ENCODE data around the gene RECK. TPM values are rescaled to one million over a fixed set of nuclear protein-coding genes. Genes with fewer than 3 reads are reported as not detected.
"Not testable (repeated sequence)": the region's sequence is repeated elsewhere in the genome, so short reads cannot be mapped to it uniquely, and the experiment has no call there.

The RECK gene
- total and polyA plus RNA-seq, 2 experiments from 2014 or later, result 127 to 165 TPM

- 97 to 99% methylated on average over 6 of the region's 6 CpGs for whole genome bisulfite sequencing, 2 experiments (ENCODE audit: low coverage in 1 of 2, low lambda C conversion rate in 2 of 2, missing lambda C conversion rate in 2 of 2)
- TF ChIP-seq EZH2 (IDR thresholded peaks at IDR 0.05; ENCODE audit: insufficient read depth, poor library complexity, severe bottlenecking) (no peak), EZH2phosphoT487 (IDR thresholded peaks at IDR 0.05; ENCODE audit: insufficient read depth, low read depth) (no peak)
- DNase-seq, result no peak
- H2AFZ ChIP-seq, result no peak overlapping the region
- no peak overlapping the region for H3K4me2 ChIP-seq (ENCODE audit: unreplicated experiment)
- no peaks in the 10 kb centered on the region for H3K36me3 ChIP-seq (ENCODE audit: low read depth)
- no peaks in the 10 kb centered on the region for H3K9me2 ChIP-seq (ENCODE audit: insufficient read depth)
- no peaks in the 10 kb centered on the region for H3K79me2 ChIP-seq (ENCODE audit: insufficient read depth)
- in situ Hi-C loops (cut with MboI), result no loop called here
- no peak overlapping the region for H3K27ac ChIP-seq
- no peaks in the 10 kb centered on the region for H4K20me1 ChIP-seq (ENCODE audit: insufficient read depth)
- H3K4me1 ChIP-seq (ENCODE audit: insufficient read depth), result peaks cover 48% of the 10 kb centered on the region
- no peaks in the 10 kb centered on the region for H3K9me3 ChIP-seq (ENCODE audit: low read depth)
- peaks cover 49% of the 10 kb centered on the region for H3F3A ChIP-seq (ENCODE audit: insufficient read depth)
- H3K27me3 ChIP-seq (replicated peaks; ENCODE audit: insufficient read depth), result no peaks in the 10 kb centered on the region
- H3K9ac ChIP-seq, result no peak overlapping the region
- no peak overlapping the region for H3K4me3 ChIP-seq
Observed at GRCh38 chr9:36156116-36156515, 119.4 kb downstream of the RECK start.

- H3K27ac ChIP-seq, result peak overlapping the region; percentile 35; the same call in 1 of the 2 replicates
- peaks cover 52% of the 10 kb centered on the region for H3K4me1 ChIP-seq (ENCODE audit: insufficient read depth)
- H3K9me2 ChIP-seq (ENCODE audit: insufficient read depth), result no peaks in the 10 kb centered on the region
- no peaks in the 10 kb centered on the region for H3K36me3 ChIP-seq (ENCODE audit: low read depth)
- no peak overlapping the region for H3K4me3 ChIP-seq
- no peaks in the 10 kb centered on the region for H4K20me1 ChIP-seq (ENCODE audit: insufficient read depth)
- DNase-seq, result peak; percentile 25
- WGBS, 2 experiments (ENCODE audit: low coverage in 1 of 2, low lambda C conversion rate in 2 of 2, missing lambda C conversion rate in 2 of 2), result 56 to 64% methylated on average over 2 of the region's 2 CpGs
- H3F3A ChIP-seq (ENCODE audit: insufficient read depth), result peaks cover 53% of the 10 kb centered on the region
- no peak for TF ChIP-seq EZH2 (IDR thresholded peaks at IDR 0.05; ENCODE audit: insufficient read depth, poor library complexity, severe bottlenecking)
- no peak for TF ChIP-seq EZH2phosphoT487 (IDR thresholded peaks at IDR 0.05; ENCODE audit: insufficient read depth, low read depth)
- no peaks in the 10 kb centered on the region for H3K9me3 ChIP-seq (ENCODE audit: low read depth)
- H3K9ac ChIP-seq, result no peak overlapping the region
- H2AFZ ChIP-seq, result no peak overlapping the region
- no peaks in the 10 kb centered on the region for H3K79me2 ChIP-seq (ENCODE audit: insufficient read depth)
- in situ Hi-C loops (cut with MboI), result no loop called here
- H3K27me3 ChIP-seq (replicated peaks; ENCODE audit: insufficient read depth), result no peaks in the 10 kb centered on the region
- no peak overlapping the region for H3K4me2 ChIP-seq (ENCODE audit: unreplicated experiment)
Observed at GRCh38 chr9:36158122-36158521, 121.4 kb downstream of the RECK start.

DNA sequence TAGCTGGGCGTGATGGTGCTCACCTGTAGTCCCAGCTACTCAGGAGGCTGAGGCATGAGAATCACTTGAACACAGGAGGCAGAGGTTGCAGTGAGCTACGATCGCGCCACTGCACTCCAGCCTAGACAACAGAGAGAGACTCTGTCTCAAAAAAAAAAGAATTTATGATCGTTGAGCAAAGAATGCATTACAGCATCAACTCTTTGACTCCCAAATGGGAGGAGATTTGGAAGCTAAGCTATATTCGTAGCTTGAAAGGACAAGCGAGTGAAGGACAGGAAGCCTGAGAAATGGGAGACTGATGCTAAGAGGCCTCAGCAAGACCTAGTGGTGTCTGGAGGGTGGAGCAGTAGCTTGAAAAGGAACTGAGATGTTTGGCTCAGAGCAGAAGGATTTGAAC is 122.2 kb downstream of the RECK start:
- no peaks in the 10 kb centered on the region for H3K27me3 ChIP-seq (replicated peaks; ENCODE audit: insufficient read depth)
- H3K4me3 ChIP-seq, result no peak overlapping the region
- no peaks in the 10 kb centered on the region for H3K9me2 ChIP-seq (ENCODE audit: insufficient read depth)
- no peaks in the 10 kb centered on the region for H3K36me3 ChIP-seq (ENCODE audit: low read depth)
- H3F3A ChIP-seq (ENCODE audit: insufficient read depth), result peaks cover 55% of the 10 kb centered on the region
- no peak overlapping the region for H3K4me2 ChIP-seq (ENCODE audit: unreplicated experiment)
- peak; percentile 70 for DNase-seq
- in situ Hi-C loops (cut with MboI), result no loop called here
- no peaks in the 10 kb centered on the region for H3K9me3 ChIP-seq (ENCODE audit: low read depth)
- no peaks in the 10 kb centered on the region for H4K20me1 ChIP-seq (ENCODE audit: insufficient read depth)
- H2AFZ ChIP-seq, result peak overlapping the region; percentile 14; the same call in 1 of the 2 replicates
- no peaks in the 10 kb centered on the region for H3K79me2 ChIP-seq (ENCODE audit: insufficient read depth)
- no peak overlapping the region for H3K9ac ChIP-seq
- H3K4me1 ChIP-seq (ENCODE audit: insufficient read depth), result peaks cover 59% of the 10 kb centered on the region
- TF ChIP-seq EZH2 (IDR thresholded peaks at IDR 0.05; ENCODE audit: insufficient read depth, poor library complexity, severe bottlenecking) (no peak), EZH2phosphoT487 (IDR thresholded peaks at IDR 0.05; ENCODE audit: insufficient read depth, low read depth) (no peak)
- 39 to 43% methylated on average over 7 of the region's 7 CpGs for WGBS, 2 experiments (ENCODE audit: low coverage in 1 of 2, low lambda C conversion rate in 2 of 2, missing lambda C conversion rate in 2 of 2)
- H3K27ac ChIP-seq, result peak overlapping the region; percentile 35

DNA sequence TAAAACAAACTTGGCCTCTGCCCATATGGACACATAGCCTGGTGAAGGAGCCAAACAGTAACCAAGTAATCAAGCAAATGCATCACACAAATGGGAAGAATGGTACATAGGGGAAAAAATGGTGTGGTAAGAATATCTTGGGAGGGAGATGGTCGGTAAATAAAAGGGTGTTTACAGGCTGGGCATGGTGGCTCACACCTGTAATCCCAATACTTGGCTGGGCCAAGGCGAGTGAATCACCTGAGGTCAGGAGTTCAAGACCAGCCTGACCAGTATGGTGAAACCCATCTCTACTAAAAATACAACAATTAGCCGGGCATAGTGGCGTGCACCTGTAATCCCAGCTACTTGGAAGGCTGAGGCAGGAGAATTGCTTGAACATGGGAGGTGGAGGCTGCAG is 122.8 kb downstream of the RECK start:
- H2AFZ ChIP-seq; in situ Hi-C loops (cut with MboI); H3K4me3 ChIP-seq; H3K4me2 ChIP-seq (ENCODE audit: unreplicated experiment); H3K9me2 ChIP-seq (ENCODE audit: insufficient read depth); H3K27me3 ChIP-seq (replicated peaks; ENCODE audit: insufficient read depth); H3K79me2 ChIP-seq (ENCODE audit: insufficient read depth); H3K9me3 ChIP-seq (ENCODE audit: low read depth); H4K20me1 ChIP-seq (ENCODE audit: insufficient read depth); H3K36me3 ChIP-seq (ENCODE audit: low read depth); H3K9ac ChIP-seq: not testable (repeated sequence)
- DNase-seq, result peak; percentile 24
- peak overlapping the region; percentile 35; the same call in 1 of the 2 replicates for H3K27ac ChIP-seq
- H3K4me1 ChIP-seq (ENCODE audit: insufficient read depth), result peaks cover 59% of the 10 kb centered on the region
- WGBS, 2 experiments (ENCODE audit: low coverage in 1 of 2, low lambda C conversion rate in 2 of 2, missing lambda C conversion rate in 2 of 2), result 86 to 88% methylated on average over 4 of the region's 4 CpGs
- peaks cover 55% of the 10 kb centered on the region for H3F3A ChIP-seq (ENCODE audit: insufficient read depth)

DNA sequence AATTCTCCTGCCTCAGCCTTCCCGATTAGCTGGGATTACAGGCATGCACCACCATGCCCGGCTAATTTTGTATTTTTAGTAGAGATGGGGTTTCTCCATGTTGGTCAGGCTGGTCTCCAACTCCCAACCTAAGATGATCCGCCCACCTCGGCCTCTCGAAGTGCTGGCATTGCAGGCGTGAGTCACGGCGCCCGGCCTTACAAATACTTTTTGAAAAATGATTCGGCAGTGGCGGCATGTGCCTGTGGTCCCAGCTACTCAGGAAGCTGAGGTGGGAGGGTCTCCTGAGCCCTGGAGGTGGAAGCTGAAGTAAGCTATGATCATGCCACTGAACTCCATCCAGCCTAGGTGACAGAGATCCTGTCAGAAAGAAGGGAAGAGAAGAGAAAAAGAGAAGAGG is 123.4 kb downstream of the RECK start:
- H3K79me2 ChIP-seq (ENCODE audit: insufficient read depth); H3K9me2 ChIP-seq (ENCODE audit: insufficient read depth); H3K9me3 ChIP-seq (ENCODE audit: low read depth); H3K36me3 ChIP-seq (ENCODE audit: low read depth); DNase-seq; H3K27ac ChIP-seq; in situ Hi-C loops (cut with MboI); H3K4me2 ChIP-seq (ENCODE audit: unreplicated experiment); H2AFZ ChIP-seq; H4K20me1 ChIP-seq (ENCODE audit: insufficient read depth); H3K27me3 ChIP-seq (replicated peaks; ENCODE audit: insufficient read depth); H3K9ac ChIP-seq; H3K4me3 ChIP-seq: not testable (repeated sequence)
- Histone ChIP-seq H3F3A (ENCODE audit: insufficient read depth) (peaks cover 54% of the 10 kb centered on the region), H3K4me1 (ENCODE audit: insufficient read depth) (peaks cover 57% of the 10 kb centered on the region)
- 77 to 80% methylated on average over 11 of the region's 11 CpGs for WGBS, 2 experiments (ENCODE audit: low coverage in 1 of 2, low lambda C conversion rate in 2 of 2, missing lambda C conversion rate in 2 of 2)
